H1 (cell line): ENCODE data around the gene CCNI. TPM values are rescaled to one million over a fixed set of nuclear protein-coding genes. Genes with fewer than 3 reads are reported as not detected.

Source experiments
- CBX8 ChIP-seq: fragments of 300-800, 300-1000 bp; sonication (generic); IDR thresholded peaks from 2 replicates; pipeline ENCODE4 v1.7.1; 2016; ENCODE audit warnings: low read depth, low read length, borderline replicate concordance
- RXRA ChIP-seq: IDR thresholded peaks from 2 replicates; pipeline ENCODE4 v1.6.1; 2011; ENCODE audit warnings: low read depth, mild to moderate bottlenecking, low read length, moderate library complexity; ENCODE audit not compliant: insufficient read depth
- polyA plus RNA-seq, 7 experiments: library from polyadenylated mRNA; depleted of rRNA in 3 of 7; stranded (reverse) in 5 of 7; unstranded in 2 of 7; fragments of >200 nt in 5 of 7; fragments of 200-250 nt in 2 of 7; gene quantifications; 1 replicate in 5 of 7; 2 replicates in 1 of 7; 4 replicates in 1 of 7; pipeline versions ENCODE4 v1.2.1 to v1.2.3, GENCODE V29; 2011 to 2013; ENCODE audit warnings: missing spikeins in 2 of 7, mixed read lengths in 2 of 7
- total RNA-seq: library from RNA; stranded (reverse); fragmentation: NEBNext Ultra II Directional; extraction: Animal tissue kit (Norgen Biotek cat#: 25700); gene quantifications from 2 replicates; pipeline ENCODE4 v1.2.1, GENCODE V29; 2021

CCNI gene
- total and polyA plus RNA-seq, 2 of the 8 experiments (the other 6 are each of a cell fraction or from before 2014, with no cell fraction given) = 97.8 to 234 TPM

- no peak for TF ChIP-seq RXRA
- TF ChIP-seq CBX8 = no peak
These were observed 23.4 kb downstream of the CCNI start (continued) for GRCh38 chr4:77052352-77052751.
